Measurements from ENCODE around the gene NT5C2.
A peak's percentile ranks its signal among the peaks of the same experiment; 100 is the strongest.

The NT5C2 gene

GRCh38 chr10:103053659-103054581, 139.2 kb downstream of the NT5C2 start:
- peak in 1 of 2 donors; percentile 31 for DNase-seq

GRCh38 chr10:103049237-103049636, 143.8 kb downstream of the NT5C2 start:
- DNase-seq = no peak

- DNase-seq = no peak
These were observed 145.7 kb downstream of the NT5C2 start for GRCh38 chr10:103047381-103047780.

- DNase-seq = no peak
These were observed 147.1 kb downstream of the NT5C2 start for GRCh38 chr10:103045961-103046360.

- DNase-seq = no peak
These were observed 148.1 kb downstream of the NT5C2 start for GRCh38 chr10:103044942-103045489.

- DNase-seq = no peak
These were observed 150.2 kb downstream of the NT5C2 start for GRCh38 chr10:103042908-103043307.

GRCh38 chr10:103042129-103042528, 150.9 kb downstream of the NT5C2 start:
- DNase-seq = no peak

- no peak for DNase-seq
These were observed 151.7 kb downstream of the NT5C2 start for GRCh38 chr10:103041391-103041790.

GRCh38 chr10:103040418-103040817, 152.7 kb downstream of the NT5C2 start:
- no peak for DNase-seq

- no peak for DNase-seq
These were observed 154.5 kb downstream of the NT5C2 start for GRCh38 chr10:103038570-103038969.
